Globus pallidus (tissue), 1 donor: ENCODE measurements around the gene LINC00632.

Experiments
- DNase-seq: peaks from one replicate; pipeline ENCODE4 v3.0.0-alpha.2; 2015; ENCODE audit warnings: low spot score

LINC00632 gene

DNA sequence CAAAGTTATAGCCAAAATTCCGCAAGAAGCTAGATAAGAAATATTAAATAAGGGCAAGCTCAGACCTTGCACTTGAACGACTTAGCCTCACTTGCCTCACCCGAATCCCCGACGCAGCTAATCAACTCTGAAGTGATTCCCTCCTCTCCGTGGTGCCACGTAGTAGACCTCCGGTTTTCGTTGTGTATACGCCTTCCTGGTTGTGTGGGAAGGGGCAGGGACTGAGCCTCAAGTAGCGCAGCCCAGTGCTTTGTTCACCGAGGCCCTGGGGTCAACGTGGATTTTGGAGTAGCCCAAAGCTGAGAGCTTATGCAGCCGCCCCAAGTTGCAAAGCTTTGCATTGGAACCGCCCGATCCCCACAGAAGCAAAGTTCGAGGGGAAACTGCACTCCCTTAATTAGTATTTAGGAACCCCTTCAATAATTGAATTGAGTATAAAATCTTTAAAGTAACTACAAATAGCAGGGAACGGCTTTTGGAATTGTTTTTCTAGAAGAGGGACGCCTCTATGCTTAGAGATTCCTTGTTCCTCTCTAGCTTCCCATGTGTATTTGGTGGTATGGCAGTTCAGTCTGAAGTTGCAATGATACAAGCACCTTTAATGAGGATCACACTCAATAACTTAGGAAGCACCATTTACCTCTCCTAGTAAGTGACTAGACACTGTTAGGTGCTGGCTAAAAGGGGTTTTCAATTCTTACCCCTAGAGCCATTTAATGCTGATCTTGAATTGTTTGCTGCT, 55.7 kb downstream of the LINC00632 start:
- DNase-seq, result peak; percentile 17

DNA sequence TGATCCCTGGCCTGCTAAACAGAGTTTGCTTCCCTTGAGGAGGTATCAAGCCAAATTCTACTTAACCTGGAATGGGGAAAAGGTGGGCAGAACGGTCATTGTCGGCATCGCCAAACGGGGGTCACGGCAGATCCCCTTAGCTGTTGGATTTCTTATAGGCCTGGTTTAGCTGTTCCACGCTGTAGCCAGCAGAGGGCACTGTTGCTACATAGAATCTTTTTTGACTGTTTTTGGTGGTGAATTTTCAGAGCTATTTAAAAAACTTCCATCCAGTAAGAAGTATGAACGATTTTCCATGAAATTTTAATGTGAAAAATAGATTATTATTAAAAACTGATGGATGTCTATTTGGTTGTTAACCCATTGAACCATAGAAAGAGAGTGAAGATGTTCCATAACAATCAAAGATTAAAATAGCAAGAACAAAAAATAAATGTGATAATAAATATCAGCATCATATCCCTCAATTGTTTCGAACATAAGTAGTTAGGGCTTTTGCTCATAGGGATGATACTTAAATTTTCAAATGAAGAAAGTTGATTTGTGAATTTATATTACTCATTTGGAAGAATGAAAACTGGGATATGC, 56.6 kb downstream of the LINC00632 start:
- DNase-seq, result peak; percentile 53

DNA sequence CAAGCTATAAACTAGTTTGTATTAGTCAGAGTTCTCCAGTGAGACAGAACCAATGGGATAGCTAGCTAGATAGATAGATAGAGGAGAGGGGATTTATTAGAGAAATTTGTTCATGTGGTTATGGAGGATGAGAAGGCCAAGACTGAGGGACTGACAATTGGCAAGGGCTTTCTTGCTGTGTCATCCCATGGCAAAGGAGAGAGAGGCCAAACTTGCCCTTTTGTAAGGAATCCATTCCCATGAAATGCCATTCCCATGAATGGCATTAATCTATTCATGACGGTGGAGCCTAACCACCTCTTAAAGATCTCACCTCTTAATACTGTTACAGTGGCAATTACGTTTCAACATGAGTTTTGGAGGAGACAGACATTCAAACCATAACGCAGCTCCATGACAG, 58.1 kb downstream of the LINC00632 start:
- DNase-seq, result no peak

DNA sequence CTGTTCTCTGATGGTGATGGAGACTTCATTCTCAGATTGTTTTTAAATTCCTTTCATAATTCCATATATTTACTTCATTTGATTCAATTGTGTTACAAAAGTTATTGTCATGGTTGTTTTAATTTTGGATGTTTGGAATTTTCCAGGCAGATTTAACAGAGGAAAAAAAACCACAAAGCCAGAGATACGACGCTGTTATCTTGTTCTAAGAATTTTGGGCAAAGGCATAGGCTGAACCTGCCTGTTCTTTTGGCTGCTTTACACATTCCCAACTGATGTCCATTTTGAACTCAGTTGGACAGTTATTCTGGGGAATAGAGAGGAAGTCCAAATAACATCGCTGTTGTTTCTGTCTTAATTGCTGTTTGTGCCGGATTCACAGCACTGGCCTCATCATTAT, 65.7 kb downstream of the LINC00632 start:
- DNase-seq, result no peak

DNA sequence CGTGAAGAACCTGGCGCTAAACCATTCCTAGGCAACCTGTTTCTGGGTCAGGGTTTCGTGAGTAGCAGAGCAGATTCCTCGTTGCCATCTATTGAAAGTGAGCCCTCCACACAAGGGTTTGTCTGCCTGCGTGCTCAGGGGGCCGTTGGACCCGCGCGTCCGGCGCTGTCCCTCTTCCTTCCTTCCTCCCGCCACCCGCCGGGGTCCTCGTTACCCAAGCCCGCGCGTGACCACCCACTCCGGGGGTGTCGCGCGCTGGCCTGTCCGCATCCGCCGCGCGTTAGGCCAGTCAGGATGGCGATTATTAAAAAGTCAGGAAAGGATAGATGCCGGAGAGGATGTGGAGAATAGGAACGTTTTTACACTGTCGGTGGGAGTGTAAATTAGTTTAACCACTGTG, 66.8 kb downstream of the LINC00632 start:
- DNase-seq, result no peak

DNA sequence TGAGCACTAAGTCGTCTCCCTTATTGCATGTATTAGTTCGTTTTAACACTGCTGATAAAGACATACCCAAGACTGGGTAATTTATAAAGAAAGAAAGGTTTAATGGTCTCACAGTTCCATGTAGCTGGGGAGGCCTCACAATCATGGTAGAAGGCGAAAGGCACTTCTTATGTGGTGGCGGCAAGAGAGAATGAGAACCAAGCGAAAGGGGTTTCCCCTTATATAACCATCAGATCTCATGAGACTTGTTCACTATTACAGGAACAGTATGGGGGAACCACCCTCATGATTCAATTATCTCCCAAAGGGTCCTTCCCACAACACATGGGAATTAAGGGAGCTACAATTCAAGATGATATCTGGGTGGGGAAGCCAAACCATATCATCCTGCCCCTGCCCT, 85.1 kb downstream of the LINC00632 start:
- no peak for DNase-seq

DNA sequence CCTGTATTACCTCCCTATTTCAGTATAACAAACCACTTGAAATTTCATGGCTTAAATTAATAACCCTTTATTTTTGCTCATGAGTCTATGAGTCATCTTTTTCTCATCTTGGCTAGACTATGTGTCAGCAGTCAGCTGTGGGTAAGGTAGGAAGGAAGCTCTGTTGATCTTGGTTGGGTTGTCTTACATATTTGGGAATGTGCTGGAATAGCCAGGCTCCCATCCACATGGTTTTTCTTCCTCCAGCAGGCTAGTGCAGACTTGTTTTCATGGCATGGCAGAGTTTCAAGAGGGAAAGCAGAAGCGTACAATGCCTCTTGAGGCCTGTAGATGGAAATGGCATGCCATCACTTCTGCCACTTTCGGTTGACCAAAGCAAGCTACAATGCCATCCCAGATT, 89.7 kb downstream of the LINC00632 start:
- no peak for DNase-seq

DNA sequence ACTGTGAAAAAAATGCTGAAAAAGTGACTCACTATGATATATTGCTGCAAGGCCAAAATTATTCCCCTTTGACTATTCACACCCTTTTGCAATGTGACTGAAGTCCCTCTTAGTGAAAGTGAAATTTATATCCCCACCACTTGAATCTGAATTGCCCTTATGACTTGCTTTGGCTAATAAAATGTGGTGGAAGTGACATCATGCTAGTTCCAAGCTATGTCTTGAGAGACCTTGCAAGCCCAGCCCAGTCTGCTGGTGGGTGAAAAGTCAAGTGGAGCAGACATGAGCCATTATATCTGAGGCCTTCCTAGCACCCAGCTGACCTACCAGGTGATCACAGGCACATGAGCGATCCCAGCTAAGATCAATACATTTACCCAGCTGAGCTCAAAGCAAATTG, 94.7 kb downstream of the LINC00632 start:
- DNase-seq, result no peak

DNA sequence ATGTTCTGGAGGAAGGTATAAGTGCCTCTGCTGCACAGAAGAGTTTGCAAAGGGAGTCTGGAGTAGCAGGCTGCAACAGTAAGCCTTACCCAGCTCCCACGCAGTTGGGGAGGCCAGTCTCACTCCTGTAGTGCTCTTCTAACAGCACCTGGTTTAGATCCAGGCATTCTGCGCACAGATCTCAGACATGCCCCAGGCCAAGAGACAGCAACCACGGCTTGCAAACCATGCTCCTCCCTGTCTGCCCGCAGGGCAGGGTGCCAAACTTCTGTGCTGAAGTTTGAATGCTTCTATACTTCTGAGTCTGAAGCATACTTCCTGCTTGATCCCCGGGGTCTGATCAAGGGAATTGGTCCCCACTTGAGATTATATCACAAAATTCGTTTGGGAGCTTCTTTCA, 106.3 kb downstream of the LINC00632 start:
- DNase-seq, result no peak

DNA sequence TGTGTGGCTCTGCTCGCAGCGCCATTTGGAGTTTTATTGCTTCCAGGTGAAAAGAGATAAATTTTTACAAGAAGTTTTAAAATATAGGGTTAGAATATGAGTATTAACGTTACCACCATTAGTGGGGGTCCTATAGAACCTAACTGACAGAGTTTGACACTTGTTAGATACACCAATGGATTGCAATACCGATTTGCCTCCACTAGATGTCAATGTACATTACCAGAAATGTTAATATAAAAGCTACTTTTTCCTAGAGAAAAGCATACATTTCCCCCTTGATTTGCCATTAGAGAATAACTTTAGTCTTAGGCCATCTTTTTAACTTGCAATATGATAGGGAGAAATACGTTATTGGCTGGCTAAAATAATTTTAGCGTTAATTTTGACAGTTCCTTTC, 108.4 kb downstream of the LINC00632 start:
- DNase-seq, result no peak

DNA sequence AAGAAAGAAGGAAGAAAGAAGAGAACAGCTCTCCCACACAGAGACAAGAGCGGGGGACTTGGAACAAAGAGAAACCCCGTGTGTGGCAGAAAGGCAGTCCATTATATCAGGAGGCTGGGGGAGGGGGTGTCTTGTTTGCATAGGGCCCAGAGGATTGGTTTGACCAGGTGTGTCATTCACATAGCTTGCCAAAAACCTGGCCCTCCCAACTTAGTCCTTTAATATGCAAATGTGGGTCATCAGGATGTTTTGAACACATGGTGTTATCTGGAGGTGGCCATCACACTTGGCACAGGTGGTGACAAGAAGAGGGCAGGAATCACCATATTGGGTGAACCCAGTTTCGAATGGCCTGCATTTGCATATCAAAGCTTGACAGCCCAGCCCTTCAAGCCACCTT, 111.7 kb downstream of the LINC00632 start:
- no peak for DNase-seq

DNA sequence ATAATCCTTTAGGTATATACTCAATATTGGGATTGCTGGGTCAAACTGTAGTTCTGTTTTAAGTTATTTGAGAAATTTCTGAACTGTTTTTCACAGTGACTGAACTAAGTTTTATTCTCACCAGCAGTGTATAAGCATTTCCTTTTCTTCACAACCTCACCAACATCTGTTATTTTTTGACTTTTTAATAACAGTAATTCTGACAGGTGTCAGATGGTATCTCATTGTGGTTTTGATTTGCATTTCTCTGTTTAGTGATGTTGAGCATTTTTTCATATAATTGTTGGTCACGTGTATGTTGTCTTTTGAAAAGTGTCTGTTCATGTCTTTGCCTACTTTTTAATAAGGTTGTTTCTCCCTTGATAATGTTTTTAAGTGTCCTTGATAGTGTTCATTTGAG, 112.6 kb downstream of the LINC00632 start:
- DNase-seq, result no peak

DNA sequence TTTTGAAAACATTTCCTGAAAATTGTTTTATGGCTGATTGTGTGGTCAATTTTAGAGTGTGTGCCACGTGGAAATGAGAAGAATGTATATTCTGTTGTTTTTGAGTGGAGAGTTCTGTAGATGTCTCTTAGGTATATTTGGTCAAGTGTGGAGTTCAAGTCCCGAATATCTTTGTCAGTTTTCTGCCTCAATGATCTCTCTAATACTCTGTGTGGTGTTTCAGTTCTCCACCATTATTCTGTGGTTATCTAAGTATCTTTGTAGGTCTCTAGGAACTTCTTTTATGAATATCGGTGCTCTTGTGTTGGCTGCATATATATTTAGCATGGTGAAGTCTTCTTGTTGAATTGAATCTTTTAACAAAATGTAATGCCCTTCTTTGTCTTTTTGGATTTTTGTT, 113.3 kb downstream of the LINC00632 start:
- no peak for DNase-seq

DNA sequence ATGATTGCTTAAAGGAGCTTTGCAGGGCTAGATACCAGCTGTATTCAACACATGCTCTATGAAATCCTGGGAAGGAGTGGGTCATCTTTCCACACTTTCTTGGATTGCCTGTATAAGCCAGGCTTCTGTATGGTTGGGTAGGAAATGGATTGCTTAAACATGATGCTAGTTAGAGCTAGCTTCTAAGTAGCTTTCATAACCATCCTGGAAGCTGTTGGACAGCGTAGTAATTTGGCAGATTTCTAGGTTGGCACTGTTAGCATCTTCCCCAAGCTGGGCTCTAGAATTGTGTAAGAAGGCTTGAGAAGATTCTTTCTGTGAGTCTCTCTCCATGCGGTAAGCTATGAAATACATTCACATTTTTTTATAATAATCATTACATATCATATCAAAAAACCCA, 127.3 kb downstream of the LINC00632 start:
- DNase-seq, result no peak
